Fibroblast of lung (primary cell): Measurements from ENCODE around the gene ALX3. TPM values are rescaled to one million over a fixed set of nuclear protein-coding genes. Genes with fewer than 3 reads are reported as not detected.

Source experiments
- DNase-seq, 2 donors: peaks; one replicate each; pipeline versions ENCODE4 v3.0.0 to v3.0.0-alpha.2; 2010; ENCODE audit warnings: low read depth in 2 of 2
- H2AFZ ChIP-seq: 2 replicates; pipeline ENCODE4 v1.5.1; 2012; ENCODE audit warnings: low read length, control low read depth, inconsistent platforms
- H3K27ac ChIP-seq: 2 replicates; pipeline ENCODE4 v1.5.1; 2011; ENCODE audit warnings: low read length, control low read depth; ENCODE audit not compliant: insufficient read depth
- H3K27me3 ChIP-seq: 2 replicates; pipeline ENCODE4 v1.5.1; 2011; ENCODE audit warnings: mild to moderate bottlenecking, low read length; ENCODE audit not compliant: control insufficient read depth, insufficient read depth
- H3K36me3 ChIP-seq: 2 replicates; pipeline ENCODE4 v1.5.1; 2011; ENCODE audit warnings: low read length; ENCODE audit not compliant: control insufficient read depth, insufficient read depth
- H3K4me1 ChIP-seq: 2 replicates; pipeline ENCODE4 v1.5.1; 2011; ENCODE audit warnings: low read length; ENCODE audit not compliant: control insufficient read depth, insufficient read depth; ENCODE audit errors: extremely low read depth
- H3K4me2 ChIP-seq: 2 replicates; pipeline ENCODE4 v1.5.1; 2011; ENCODE audit warnings: low read length, control low read depth; ENCODE audit not compliant: insufficient read depth; ENCODE audit errors: extremely low read depth
- H3K4me3 ChIP-seq, 4 experiments: fragments of 200-600 bp in 1 of 4; sonication (generic) in 1 of 4; replicated peaks in 1 of 4; 2 replicates each; pipeline ENCODE4 v1.5.1; 2011 to 2016; ENCODE audit warnings: low read length in 4 of 4, low read depth in 3 of 4, mild to moderate bottlenecking in 3 of 4, control low read depth in 2 of 4, inconsistent platforms in 1 of 4, mixed read lengths in 1 of 4; ENCODE audit not compliant: insufficient read depth in 1 of 4; ENCODE audit errors: control extremely low read depth in 1 of 4
- H3K79me2 ChIP-seq: 2 replicates; pipeline ENCODE4 v1.5.1; 2012; ENCODE audit warnings: mild to moderate bottlenecking, low read length, inconsistent platforms; ENCODE audit not compliant: control insufficient read depth, insufficient read depth
- H3K9ac ChIP-seq: 2 replicates; pipeline ENCODE4 v1.5.1; 2011; ENCODE audit warnings: mild to moderate bottlenecking, low read length, control low read depth; ENCODE audit not compliant: insufficient read depth
- H3K9me3 ChIP-seq: 2 replicates; pipeline ENCODE4 v1.5.1; 2012; ENCODE audit warnings: low read depth, low read length; ENCODE audit not compliant: control insufficient read depth, insufficient read depth
- H4K20me1 ChIP-seq: 2 replicates; pipeline ENCODE4 v1.5.1; 2011; ENCODE audit warnings: low read length; ENCODE audit not compliant: control insufficient read depth, insufficient read depth; ENCODE audit errors: extremely low read depth
- CTCF ChIP-seq, 2 donors: IDR thresholded peaks in 1 of 2; conservative IDR thresholded peaks in 1 of 2; 1 replicate in 1 of 2; 2 replicates in 1 of 2; pipeline ENCODE4 v1.5.1; 2011 to 2012; ENCODE audit warnings: low read length in 2 of 2, control low read depth in 1 of 2, inconsistent platforms in 1 of 2, low read depth in 1 of 2, mild to moderate bottlenecking in 1 of 2
- EZH2 ChIP-seq: IDR thresholded peaks from 2 replicates; pipeline ENCODE4 v1.5.1; 2012; ENCODE audit warnings: low read length, control low read depth, mild to moderate bottlenecking; ENCODE audit errors: missing control alignments
- polyA plus RNA-seq, 2 donors: library from polyadenylated mRNA; depleted of rRNA in 1 of 2; stranded (reverse) in 1 of 2; unstranded in 1 of 2; fragments of >200 nt; gene quantifications; 2 replicates each; pipeline ENCODE4 v1.2.1, GENCODE V29; 2011 to 2012; ENCODE audit warnings: missing spikeins in 1 of 2
- total RNA-seq: library from RNA; depleted of rRNA; stranded (reverse); fragments of >200 nt; gene quantifications from 2 replicates; pipeline ENCODE4 v1.2.1, GENCODE V29; 2014

Gene ALX3
- total and polyA plus RNA-seq, 2 donors (not counting 1 experiment from before 2014, with no cell fraction given) = not detected

- Histone ChIP-seq H3K4me1 (no peaks in the 10 kb centered on the region), H3K9ac (no peak overlapping the region)
- DNase-seq = no peak
Observed at GRCh38 chr1:110064576-110065337, 5.7 kb downstream of the ALX3 start.

GRCh38 chr1:110063781-110064180 is 6.7 kb downstream of the ALX3 start:
- Histone ChIP-seq H3K4me3 (no peak overlapping the region), H2AFZ (no peak overlapping the region), H3K27ac (no peak overlapping the region), H3K79me2 (no peaks in the 10 kb centered on the region), H3K9ac (no peak overlapping the region), H4K20me1 (no peaks in the 10 kb centered on the region), H3K27me3 (peaks cover 30% of the 10 kb centered on the region), H3K4me1 (no peaks in the 10 kb centered on the region), H3K4me2 (no peak overlapping the region), H3K36me3 (no peaks in the 10 kb centered on the region), H3K9me3 (no peaks in the 10 kb centered on the region)
- TF ChIP-seq EZH2 (no peak), CTCF (conservative IDR thresholded peaks at IDR 0.05 in 1 of 2, IDR thresholded peaks at IDR 0.05 in 1 of 2; ENCODE audit: low read depth in 1 of 2, low read length in 2 of 2) (no peak)
- DNase-seq = no peak

More at GRCh38 chr1:110064576-110065337, 5.7 kb downstream of the ALX3 start:
- Histone ChIP-seq H3K27me3 (peaks cover 40% of the 10 kb centered on the region), H2AFZ (no peak overlapping the region), H4K20me1 (no peaks in the 10 kb centered on the region), H3K27ac (no peak overlapping the region), H3K36me3 (no peaks in the 10 kb centered on the region), H3K79me2 (no peaks in the 10 kb centered on the region), H3K4me3 (no peak overlapping the region), H3K9me3 (no peaks in the 10 kb centered on the region), H3K4me2 (no peak overlapping the region)
- no peak for TF ChIP-seq EZH2
- no peak for TF ChIP-seq CTCF (conservative IDR thresholded peaks at IDR 0.05 in 1 of 2, IDR thresholded peaks at IDR 0.05 in 1 of 2; ENCODE audit: low read depth in 1 of 2, low read length in 2 of 2)

- Histone ChIP-seq H3K27ac (no peak overlapping the region), H3K27me3 (peaks cover 18% of the 10 kb centered on the region), H3K36me3 (no peaks in the 10 kb centered on the region), H4K20me1 (no peaks in the 10 kb centered on the region), H3K9ac (no peak overlapping the region), H3K4me1 (peaks cover 5% of the 10 kb centered on the region), H3K79me2 (no peaks in the 10 kb centered on the region), H3K4me2 (no peak overlapping the region), H3K9me3 (no peaks in the 10 kb centered on the region), H3K4me3 (no peak overlapping the region), H2AFZ (no peak overlapping the region)
- no peak for DNase-seq
- TF ChIP-seq EZH2 = no peak
- TF ChIP-seq CTCF (conservative IDR thresholded peaks at IDR 0.05 in 1 of 2, IDR thresholded peaks at IDR 0.05 in 1 of 2; ENCODE audit: low read depth in 1 of 2, low read length in 2 of 2) = no peak
Observed at GRCh38 chr1:110062612-110063011, 7.9 kb downstream of the ALX3 start.
